HG03521 (cell line): ENCODE data around the gene GRM3.

Experiments
- ATAC-seq: cut with Tn5 transposase; IDR thresholded peaks from one replicate; pipeline ENCODE4 v1.9.1; 2021; ENCODE audit warnings: mild to moderate bottlenecking, moderate library complexity; ENCODE audit not compliant: unreplicated experiment

GRM3 gene

GRCh38 chr7:86884152-86884551 lies 240.4 kb downstream of the GRM3 start:
- ATAC-seq: no peak

DNA sequence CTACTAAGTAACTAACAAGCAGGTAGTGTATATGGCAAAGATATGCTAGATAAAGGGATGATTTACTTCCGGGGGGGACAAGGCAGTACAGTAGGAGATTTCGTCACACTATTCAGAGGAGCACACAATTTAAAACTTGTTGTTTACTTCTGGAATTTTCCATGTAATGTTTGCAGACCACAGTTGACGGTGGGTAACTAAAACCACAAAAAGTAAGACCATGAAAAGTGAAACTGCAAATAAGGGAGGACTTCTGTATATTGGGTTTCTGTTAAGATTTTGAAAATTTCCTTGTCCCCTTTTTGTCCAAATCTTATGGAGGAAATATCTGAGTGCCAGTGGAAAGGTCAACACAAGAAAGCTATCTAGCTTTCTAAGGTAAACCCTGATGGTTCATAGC lies 245.8 kb downstream of the GRM3 start:
- no peak for ATAC-seq

- no peak for ATAC-seq
Measured at GRCh38 chr7:86898171-86898570, 254.5 kb downstream of the GRM3 start.

DNA sequence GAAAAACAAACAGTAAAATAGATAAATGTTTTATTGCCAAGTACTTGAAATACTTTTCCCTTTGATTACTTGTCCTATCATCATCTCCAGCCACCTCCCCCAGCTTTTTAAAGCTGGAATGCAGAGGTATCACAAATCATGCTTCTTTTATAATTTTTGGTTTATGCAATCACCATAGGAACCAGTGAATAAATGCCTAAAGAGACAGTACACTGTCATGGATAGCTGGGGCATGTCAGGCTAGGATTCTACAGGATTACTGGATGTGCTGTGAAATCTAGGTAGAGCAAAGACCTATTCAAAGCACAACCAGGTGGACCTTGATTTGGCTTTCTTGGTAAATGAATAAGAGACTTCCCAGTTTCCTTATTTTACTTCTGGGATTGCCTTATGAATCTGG lies 257.2 kb downstream of the GRM3 start:
- no peak for ATAC-seq

DNA sequence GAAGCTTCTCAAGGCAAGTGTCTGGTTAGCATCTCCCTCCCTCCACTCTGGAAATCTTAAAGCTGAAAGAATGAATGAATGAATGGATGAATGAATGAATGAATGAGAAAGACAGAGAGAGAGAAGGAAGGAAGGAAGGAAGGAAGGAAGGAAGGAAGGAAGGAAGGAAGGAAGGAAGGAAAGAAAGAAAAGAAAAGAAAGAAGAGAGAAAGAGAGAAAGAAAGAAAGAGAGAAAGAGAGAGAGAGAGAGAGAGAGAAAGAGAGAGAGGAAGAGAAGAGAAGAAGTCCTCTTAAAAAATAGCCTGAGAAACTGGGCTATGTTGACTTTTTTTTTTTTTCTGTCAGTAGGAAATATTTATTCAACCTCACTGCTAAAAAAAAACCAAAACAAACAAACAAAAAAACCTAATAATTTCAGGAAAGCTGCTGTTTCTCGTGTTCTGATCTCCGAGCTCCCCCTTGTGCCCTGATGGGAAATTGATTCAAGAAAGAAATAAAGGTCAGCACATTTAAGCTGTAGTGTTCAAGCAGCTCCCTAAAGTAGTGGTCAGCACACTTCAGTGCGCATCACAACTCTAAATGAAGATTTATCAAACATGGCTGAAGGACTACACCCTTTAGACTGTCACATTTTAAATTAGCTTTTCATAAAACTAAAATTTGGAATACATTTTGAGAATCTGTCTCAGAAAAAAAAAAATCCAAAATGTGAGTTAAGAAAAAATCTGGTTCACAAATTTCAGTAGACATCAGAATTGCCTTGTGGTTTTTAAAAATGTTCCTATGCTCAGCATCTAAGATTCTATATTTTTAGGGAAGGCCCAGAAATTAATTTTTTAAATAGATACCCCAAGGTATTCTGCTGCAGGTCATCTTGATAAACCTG lies 261.5 kb downstream of the GRM3 start:
- no peak for ATAC-seq

- ATAC-seq: no peak
Measured at GRCh38 chr7:86908948-86909347, 265.2 kb downstream of the GRM3 start.

DNA sequence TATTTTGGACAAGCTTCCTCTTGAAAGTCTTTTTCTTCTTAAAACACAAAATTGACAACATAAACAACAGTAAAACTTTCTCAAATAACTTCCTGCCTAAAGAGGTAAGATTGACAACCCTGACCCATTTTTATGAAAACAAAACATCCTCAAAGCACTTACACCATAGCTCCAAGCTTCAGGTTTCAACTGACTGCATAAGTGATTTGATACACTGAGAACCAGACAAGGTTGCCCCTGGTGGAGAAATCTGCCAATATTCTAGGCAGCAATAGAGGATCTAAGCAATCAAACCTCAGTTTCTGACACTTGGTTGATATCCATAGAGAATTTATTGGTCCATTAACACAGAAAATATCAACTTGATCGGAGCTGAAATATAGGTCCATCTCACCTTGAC lies 267.9 kb downstream of the GRM3 start:
- no peak for ATAC-seq

DNA sequence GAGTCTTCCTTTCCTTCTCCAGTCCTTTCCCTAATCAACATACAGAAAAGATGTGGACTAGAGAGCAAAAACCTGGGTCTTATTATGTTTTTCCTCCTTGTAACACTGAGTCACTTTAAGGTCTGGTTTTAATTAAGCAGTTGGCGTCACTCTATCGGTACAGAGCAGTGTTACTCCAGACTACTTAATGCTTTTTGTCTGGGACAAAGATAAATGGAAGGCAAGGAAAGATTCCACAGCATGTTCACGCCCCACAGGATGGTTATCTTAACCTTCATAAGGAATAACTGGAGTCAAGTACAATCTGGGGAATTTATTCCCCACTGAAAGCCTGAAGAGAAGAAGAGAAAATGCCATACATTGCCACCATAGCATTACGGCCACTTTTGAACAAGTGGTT lies 270.0 kb downstream of the GRM3 start:
- ATAC-seq: no peak
